Measurements from ENCODE around the gene GLCE. TPM values are rescaled to one million over a fixed set of nuclear protein-coding genes. Genes with fewer than 3 reads are reported as not detected.

Gene GLCE
- total and polyA plus RNA-seq, 9 of the 15 experiments (the other 6 are each of a cell fraction or from before 2014, with no cell fraction given) = 4.6 to 12.3 (median 10.6) TPM

- POLR2A ChIA-PET = interaction anchor here (0.6 to 1.4 kb wide), 6 partner anchors 14 to 291 kb away, joined by 3 to 4 read pairs (median 3); partner anchors contain the start of gene RPLP1
- peak; percentile 17 to 38 (median 25) for DNase-seq (ENCODE audit: extremely low read depth in 1 of 4, low spot score in 3 of 4)
- Histone ChIP-seq H3K9me1 (ENCODE audit: control insufficient read depth, insufficient read depth, low read length) (no peaks in the 10 kb centered on the region), H3K79me2 (ENCODE audit: control insufficient read depth, insufficient read depth, low read length) (0 out of 3 replicates have a peak, but pooled peaks cover 3% of the 10 kb centered on the region), H3K4me1 (replicated peaks in 1 of 2; ENCODE audit: control insufficient read depth in 2 of 2, insufficient read depth in 2 of 2, low read length in 2 of 2) (peaks cover 23 to 41% of the 10 kb centered on the region in 2 experiments), H3K27me3 (ENCODE audit: control insufficient read depth in 2 of 2, insufficient read depth in 2 of 2, low read length in 2 of 2) (no peaks in the 10 kb centered on the region; a peak in 1 of 5 replicates), H3K4me2 (ENCODE audit: insufficient read depth, low read length) (peak overlapping the region; percentile 76), H3K9ac (ENCODE audit: insufficient read depth in 1 of 2, low read depth in 2 of 2, low read length in 2 of 2) (peak overlapping the region; percentile 66 to 98; a peak in 3 of 4 replicates), H4K20me1 (replicated peaks; ENCODE audit: control insufficient read depth, insufficient read depth, low read length) (peaks cover 7% of the 10 kb centered on the region; the same call in 1 of the 2 replicates), H3K4me3 (peak overlapping the region; percentile 65), H3K9me3 (replicated peaks; ENCODE audit: control insufficient read depth, insufficient read depth, low read depth, low read length) (no peaks in the 10 kb centered on the region), H2AFZ (ENCODE audit: low read depth, low read length) (peak overlapping the region; percentile 91), H3K36me3 (ENCODE audit: control insufficient read depth, insufficient read depth, low read length) (no peaks in the 10 kb centered on the region), H3K27ac (ENCODE audit: extremely low read depth, low read depth, low read length) (peak overlapping the region; percentile 37; the same call in 1 of the 3 replicates)
- intact Hi-C loops (cut with micrococcal nuclease) (loop anchor here (10.0 kb wide), 1 partner anchor 304 kb away; no protein-coding TSS in a partner anchor), in situ Hi-C loops (cut with MboI) (no loop called here)
- 0 out of 2 replicates have a peak, but pooled peaks have one; percentile 13 for TF ChIP-seq EGR1 (conservative IDR thresholded peaks at IDR 0.05)
- TF ChIP-seq RAD21 (CRISPR knock-in tag; conservative IDR thresholded peaks at IDR 0.05 in 1 of 2, IDR thresholded peaks at IDR 0.05 in 1 of 2) = peak; percentile 35 to 51; a peak in 3 of 4 replicates
- no peak for TF ChIP-seq RAD51 (IDR thresholded peaks at IDR 0.05; ENCODE audit: borderline replicate concordance, low read depth)
- TF ChIP-seq ZBTB7A (IDR thresholded peaks at IDR 0.05; ENCODE audit: borderline replicate concordance, control insufficient read depth, low read depth, low read length) = peak; percentile 19; the same call in 1 of the 2 replicates
- TF ChIP-seq RHOXF2B (CRISPR knock-in tag; conservative IDR thresholded peaks at IDR 0.05) = no peak
- TF ChIP-seq CTCF (IDR thresholded peaks at IDR 0.05 in 2 of 3, conservative IDR thresholded peaks at IDR 0.05 in 1 of 3; ENCODE audit: insufficient read depth in 2 of 3, low read depth in 1 of 3, low read length in 3 of 3) = peak in 2 of 3 experiments; percentile 28 to 30; a peak in 2 of 6 replicates
- 0 out of 4 replicates have a peak, but pooled peaks of 1 of the 2 experiments have one; percentile 8 for TF ChIP-seq NRF1 (conservative IDR thresholded peaks at IDR 0.05 in 1 of 2, IDR thresholded peaks at IDR 0.05 in 1 of 2)
- no peak for TF ChIP-seq GTF2B (IDR thresholded peaks at IDR 0.05; ENCODE audit: extremely low read depth, insufficient read length)
- 0 out of 4 replicates have a peak, but pooled peaks of 1 of the 2 experiments have one; percentile 20 for TF ChIP-seq MAZ (CRISPR knock-in tag; conservative IDR thresholded peaks at IDR 0.05 in 1 of 2, IDR thresholded peaks at IDR 0.05 in 1 of 2)
- peak in 1 of 2 experiments; percentile 42; a peak in 2 of 4 replicates for TF ChIP-seq UBTF (IDR thresholded peaks at IDR 0.05; ENCODE audit: borderline replicate concordance in 1 of 2, low read depth in 2 of 2, low read length in 2 of 2)
- peak; percentile 11 for ATAC-seq
- CTCF ChIA-PET (ENCODE audit: low intra/inter-chr PET ratio) = no interaction called here
- peak; percentile 44 for FAIRE-seq
- no TSS peak for BruUV-seq (replicated peaks)
- 3% methylated on average over 43 of the region's 51 CpGs for WGBS (ENCODE audit: insufficient coverage, low coverage, missing lambda C conversion rate)
Observed at GRCh38 chr15:69161079-69161877, 843 bp downstream of the GLCE start.
